ENCODE data around the gene FNDC3B.

DNA sequence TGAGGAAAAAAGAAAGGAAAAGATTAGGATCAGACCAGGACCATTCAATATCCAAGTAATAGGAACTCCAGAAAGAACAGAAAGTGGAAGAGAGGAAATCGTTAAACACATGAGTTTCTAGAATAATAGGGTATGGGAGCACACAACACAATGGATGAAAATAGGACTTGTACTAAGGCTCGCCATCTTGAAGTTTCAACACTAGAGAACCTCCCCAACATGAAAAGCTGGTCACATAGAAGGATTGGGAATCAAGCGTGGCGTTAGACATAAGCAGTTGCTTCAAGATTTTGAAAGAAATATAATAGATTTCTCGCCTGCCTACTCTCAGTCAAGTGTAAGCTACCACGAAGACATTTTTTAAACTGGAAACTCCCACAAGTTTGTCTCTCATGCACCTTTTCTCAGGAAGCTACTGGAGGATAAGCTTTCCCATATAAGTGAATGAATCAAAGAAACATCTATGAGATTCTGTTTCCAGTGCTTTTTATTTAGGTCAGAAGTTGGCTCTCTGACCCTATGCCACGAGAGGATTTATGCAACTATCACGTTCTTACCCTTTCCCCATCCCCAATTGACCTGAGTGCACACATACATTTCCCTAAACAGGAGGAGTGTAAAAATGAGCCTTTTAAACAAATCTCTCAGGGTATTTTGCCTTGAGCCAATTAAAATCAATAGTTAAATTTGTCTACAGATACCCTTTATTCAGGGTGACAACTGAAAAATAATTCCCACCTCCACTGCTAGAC lies 363.7 kb downstream of the FNDC3B start:
- TF ChIP-seq CTCF (IDR thresholded peaks at IDR 0.05), result no peak
- TF ChIP-seq POLR2A (IDR thresholded peaks at IDR 0.05), result no peak

Data from testis (tissue), 2 donors.